ENCODE data around the gene ZC3H13. TPM values are rescaled to one million over a fixed set of nuclear protein-coding genes. Genes with fewer than 3 reads are reported as not detected.

Gene ZC3H13
- total RNA-seq, 1 donor from 2014 or later, result 44.9 TPM

DNA sequence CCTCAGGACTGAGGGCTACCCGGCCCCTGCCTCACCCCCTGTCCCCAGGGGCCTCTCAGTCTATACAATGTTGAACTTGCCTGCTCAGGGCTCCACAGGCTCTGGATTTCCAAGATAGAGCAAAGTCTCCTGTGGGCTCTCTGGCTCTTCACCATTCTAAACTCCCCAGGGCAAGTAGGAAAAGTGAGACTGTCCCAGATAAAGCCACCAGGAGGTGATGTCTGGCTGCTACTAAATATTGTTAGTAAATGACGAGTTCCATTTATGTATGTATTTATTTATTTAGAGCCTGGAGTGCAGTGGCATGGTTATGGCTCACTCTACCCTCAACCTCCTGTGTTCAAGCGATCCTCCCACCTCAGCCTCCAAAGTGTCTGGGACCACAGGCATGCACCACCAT is 127.4 kb downstream of the ZC3H13 start:
- Mint-ChIP-seq H3K27me3 (ENCODE audit: unreplicated experiment) (peaks cover 3% of the 10 kb centered on the region), H3K36me3 (ENCODE audit: low read depth, unreplicated experiment) (no peaks in the 10 kb centered on the region), H3K4me1 (ENCODE audit: unreplicated experiment) (no peaks in the 10 kb centered on the region), H3K27ac (ENCODE audit: unreplicated experiment) (no peak overlapping the region), H3K9me3 (ENCODE audit: unreplicated experiment) (no peaks in the 10 kb centered on the region), H3K4me3 (ENCODE audit: unreplicated experiment) (no peak overlapping the region)
- no peak for DNase-seq (ENCODE audit: low spot score)
- TF ChIP-seq, protein P1, sequence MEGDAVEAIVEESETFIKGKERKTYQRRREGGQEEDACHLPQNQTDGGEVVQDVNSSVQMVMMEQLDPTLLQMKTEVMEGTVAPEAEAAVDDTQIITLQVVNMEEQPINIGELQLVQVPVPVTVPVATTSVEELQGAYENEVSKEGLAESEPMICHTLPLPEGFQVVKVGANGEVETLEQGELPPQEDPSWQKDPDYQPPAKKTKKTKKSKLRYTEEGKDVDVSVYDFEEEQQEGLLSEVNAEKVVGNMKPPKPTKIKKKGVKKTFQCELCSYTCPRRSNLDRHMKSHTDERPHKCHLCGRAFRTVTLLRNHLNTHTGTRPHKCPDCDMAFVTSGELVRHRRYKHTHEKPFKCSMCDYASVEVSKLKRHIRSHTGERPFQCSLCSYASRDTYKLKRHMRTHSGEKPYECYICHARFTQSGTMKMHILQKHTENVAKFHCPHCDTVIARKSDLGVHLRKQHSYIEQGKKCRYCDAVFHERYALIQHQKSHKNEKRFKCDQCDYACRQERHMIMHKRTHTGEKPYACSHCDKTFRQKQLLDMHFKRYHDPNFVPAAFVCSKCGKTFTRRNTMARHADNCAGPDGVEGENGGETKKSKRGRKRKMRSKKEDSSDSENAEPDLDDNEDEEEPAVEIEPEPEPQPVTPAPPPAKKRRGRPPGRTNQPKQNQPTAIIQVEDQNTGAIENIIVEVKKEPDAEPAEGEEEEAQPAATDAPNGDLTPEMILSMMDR (IDR thresholded peaks at IDR 0.05; ENCODE audit: unreplicated experiment), result no peak

DNA sequence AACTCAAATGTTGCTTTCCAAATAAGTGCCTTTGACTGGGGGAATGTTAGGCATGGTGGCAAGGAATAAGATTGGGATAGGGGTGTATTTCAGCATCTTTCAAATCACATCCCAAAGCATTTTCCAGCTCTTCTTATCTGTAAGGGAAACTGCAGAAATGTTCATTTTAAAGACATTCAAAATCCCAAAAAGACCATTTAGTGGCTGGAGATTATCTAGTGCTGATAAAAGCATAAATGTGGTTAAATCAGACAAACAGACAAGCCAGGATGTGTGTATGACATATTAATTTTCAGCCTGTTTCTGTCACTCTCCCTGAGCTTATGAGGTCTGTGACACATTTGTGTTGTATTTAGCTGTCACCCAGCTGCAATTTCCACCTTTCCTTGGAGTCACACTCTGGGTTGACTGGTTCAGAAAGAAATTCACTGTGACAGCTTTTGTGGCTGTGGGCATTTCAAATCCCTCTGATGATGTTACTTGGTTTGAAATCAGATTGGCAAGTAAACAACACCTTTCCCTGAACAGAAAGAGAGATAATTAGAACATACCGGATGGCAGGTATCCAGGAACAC is 131.3 kb downstream of the ZC3H13 start:
- no peaks in the 10 kb centered on the region for H3K4me1 Mint-ChIP-seq (ENCODE audit: unreplicated experiment)
- TF ChIP-seq, protein P1 (IDR thresholded peaks at IDR 0.05; ENCODE audit: unreplicated experiment), result no peak

DNA sequence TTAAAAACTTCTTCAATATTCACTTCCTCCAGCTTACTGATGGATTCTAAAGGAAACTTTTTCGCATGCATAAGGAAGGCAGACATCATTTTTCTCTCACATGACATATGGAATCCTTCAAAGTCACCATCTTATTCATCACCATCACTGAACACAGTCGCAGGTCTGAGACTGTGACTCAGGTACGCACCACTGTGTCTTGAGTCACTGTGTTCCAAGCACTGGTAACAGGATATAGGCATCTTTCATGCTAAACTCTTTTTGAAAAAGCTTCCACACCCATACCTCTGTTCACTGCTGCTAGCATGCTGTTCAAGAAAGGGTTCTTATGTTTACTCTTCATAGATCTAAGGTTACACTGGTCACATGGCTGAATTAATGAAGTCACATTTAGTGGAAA is 133.9 kb downstream of the ZC3H13 start:
- DNase-seq (ENCODE audit: low spot score), result no peak
- H3K27ac Mint-ChIP-seq (ENCODE audit: unreplicated experiment), result no peak overlapping the region
- no peaks in the 10 kb centered on the region for H3K36me3 Mint-ChIP-seq (ENCODE audit: low read depth, unreplicated experiment)
- H3K9me3 Mint-ChIP-seq (ENCODE audit: unreplicated experiment), result no peaks in the 10 kb centered on the region
- TF ChIP-seq, protein P1 (IDR thresholded peaks at IDR 0.05; ENCODE audit: unreplicated experiment), result no peak
- no peaks in the 10 kb centered on the region for H3K27me3 Mint-ChIP-seq (ENCODE audit: unreplicated experiment)
- H3K4me1 Mint-ChIP-seq (ENCODE audit: unreplicated experiment), result no peaks in the 10 kb centered on the region
- H3K4me3 Mint-ChIP-seq (ENCODE audit: unreplicated experiment), result no peak overlapping the region

More for the DNA sequence above, 131.3 kb downstream of the ZC3H13 start:
- peaks cover 3% of the 10 kb centered on the region for H3K27me3 Mint-ChIP-seq (ENCODE audit: unreplicated experiment)
- H3K36me3 Mint-ChIP-seq (ENCODE audit: low read depth, unreplicated experiment), result no peaks in the 10 kb centered on the region
- DNase-seq (ENCODE audit: low spot score), result no peak
- no peak overlapping the region for H3K4me3 Mint-ChIP-seq (ENCODE audit: unreplicated experiment)
- H3K9me3 Mint-ChIP-seq (ENCODE audit: unreplicated experiment), result no peaks in the 10 kb centered on the region
- H3K27ac Mint-ChIP-seq (ENCODE audit: unreplicated experiment), result no peak overlapping the region

DNA sequence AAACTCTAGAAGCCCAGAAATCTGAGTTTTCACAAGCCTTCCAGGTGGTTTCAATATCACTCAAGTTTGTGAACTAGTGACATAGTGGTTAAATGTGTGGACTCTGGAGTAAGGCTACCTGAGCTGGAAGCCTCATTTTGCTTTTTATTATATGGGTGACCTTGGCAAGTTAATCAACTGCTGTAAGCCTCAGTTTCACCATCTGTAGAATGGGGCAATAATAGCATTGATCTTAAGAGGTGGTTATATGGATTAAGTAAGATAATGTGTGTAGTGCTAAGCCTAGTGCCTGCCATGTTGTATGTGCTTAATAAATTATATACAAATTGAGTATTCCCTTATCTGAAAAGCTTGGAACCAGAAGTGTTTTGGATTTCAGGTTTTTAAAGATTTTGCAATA is 135.5 kb downstream of the ZC3H13 start:
- TF ChIP-seq, protein P1 (IDR thresholded peaks at IDR 0.05; ENCODE audit: unreplicated experiment), result no peak
- Mint-ChIP-seq H3K4me1 (ENCODE audit: unreplicated experiment) (no peaks in the 10 kb centered on the region), H3K4me3 (ENCODE audit: unreplicated experiment) (no peak overlapping the region), H3K9me3 (ENCODE audit: unreplicated experiment) (no peaks in the 10 kb centered on the region), H3K27ac (ENCODE audit: unreplicated experiment) (no peak overlapping the region), H3K27me3 (ENCODE audit: unreplicated experiment) (no peaks in the 10 kb centered on the region), H3K36me3 (ENCODE audit: low read depth, unreplicated experiment) (no peaks in the 10 kb centered on the region)
- DNase-seq (ENCODE audit: low spot score), result no peak

DNA sequence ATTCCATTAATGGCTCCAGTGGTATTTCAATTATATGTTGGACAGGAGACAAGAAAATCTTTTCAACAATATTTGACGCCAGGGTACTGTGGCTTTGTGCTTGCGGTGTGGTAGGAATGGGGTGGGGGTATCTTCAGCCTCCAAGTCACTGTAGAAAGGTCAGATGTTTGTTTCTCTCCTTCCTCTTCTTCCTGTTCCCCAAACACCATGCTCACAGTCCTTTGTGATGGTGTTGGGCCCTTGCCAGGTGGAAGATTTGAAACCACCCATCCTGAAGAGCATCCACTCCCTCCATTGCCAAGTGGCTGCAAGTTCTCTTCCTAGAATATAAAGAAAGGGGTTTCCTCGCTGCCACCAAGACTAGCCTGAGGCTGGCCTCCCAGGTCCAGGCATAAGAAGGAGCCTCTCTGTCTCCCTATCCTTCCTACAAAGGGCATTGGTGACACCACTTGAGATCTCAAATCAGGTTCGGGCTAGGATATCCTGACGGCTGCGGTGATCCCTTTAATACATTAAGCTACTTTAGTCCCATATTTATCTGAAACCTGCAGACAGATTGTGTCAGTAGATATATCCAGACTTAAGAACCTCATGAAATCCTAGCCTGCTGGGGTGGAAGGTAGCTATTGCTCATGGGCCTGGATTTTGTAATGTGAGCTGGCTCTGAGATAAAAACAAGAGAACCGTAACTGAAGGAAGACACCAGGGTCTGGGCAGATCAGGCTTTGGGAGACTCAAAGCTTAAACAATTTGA is 136.7 kb downstream of the ZC3H13 start:
- TF ChIP-seq, protein P1 (IDR thresholded peaks at IDR 0.05; ENCODE audit: unreplicated experiment), result no peak
- Mint-ChIP-seq H3K27ac (ENCODE audit: unreplicated experiment) (no peak overlapping the region), H3K4me1 (ENCODE audit: unreplicated experiment) (no peaks in the 10 kb centered on the region), H3K27me3 (ENCODE audit: unreplicated experiment) (no peaks in the 10 kb centered on the region), H3K9me3 (ENCODE audit: unreplicated experiment) (no peaks in the 10 kb centered on the region), H3K4me3 (ENCODE audit: unreplicated experiment) (no peak overlapping the region), H3K36me3 (ENCODE audit: low read depth, unreplicated experiment) (no peaks in the 10 kb centered on the region)
- no peak for DNase-seq (ENCODE audit: low spot score)
